ENCODE results near the gene SPOPL. TPM values are rescaled to one million over a fixed set of nuclear protein-coding genes. Genes with fewer than 3 reads are reported as not detected.

Gene SPOPL
- total RNA-seq, 1 experiment from 2014 or later = 21.8 TPM

GRCh38 chr2:138564586-138565229 lies 63.1 kb downstream of the SPOPL start:
- ATAC-seq (no peak), DNase-seq (ENCODE audit: low read depth, low spot score) (no peak)
- ChIA-PET CTCF (no interaction called here), POLR2A (no interaction called here)
- H3K4me1 ChIP-seq (ENCODE audit: control insufficient read depth, insufficient read depth, low read length) = no peaks in the 10 kb centered on the region
- H3K4me3 ChIP-seq (ENCODE audit: low read depth in 2 of 2, low read length in 2 of 2) = no peak overlapping the region
- no TSS peak for BruUV-seq (replicated peaks)
- no peaks in the 10 kb centered on the region for H3K9me3 ChIP-seq (ENCODE audit: control insufficient read depth, insufficient read depth, low read depth, low read length)
- in situ Hi-C loops (cut with HindIII; ENCODE audit: low pct_unique_long_range_greater_than_20kb, low sequenced_read_pairs) (no loop called here), intact Hi-C loops (cut with micrococcal nuclease; ENCODE audit: unreplicated experiment) (no loop called here)
- H3K27me3 ChIP-seq (ENCODE audit: control insufficient read depth, insufficient read depth, low read length) = no peaks in the 10 kb centered on the region
- no peak overlapping the region for H3K27ac ChIP-seq (ENCODE audit: low read length)
- peaks cover 2% of the 10 kb centered on the region; the same call in 1 of the 2 replicates for H3K36me3 ChIP-seq (ENCODE audit: control insufficient read depth, insufficient read depth, low read length)
- no peak for TF ChIP-seq REST (IDR thresholded peaks at IDR 0.05; ENCODE audit: insufficient read depth in 1 of 2, low read depth in 2 of 2, low read length in 1 of 2)
- no peak for TF ChIP-seq POLR2AphosphoS5 (IDR thresholded peaks at IDR 0.05; ENCODE audit: low read depth, low read length)
- no peak for TF ChIP-seq CTCF (IDR thresholded peaks at IDR 0.05)
- no peak for TF ChIP-seq SIN3A (IDR thresholded peaks at IDR 0.05; ENCODE audit: borderline replicate concordance, insufficient read depth, low read depth, low read length)
- no peak for TF ChIP-seq TCF7L2 (IDR thresholded peaks at IDR 0.05; ENCODE audit: low read depth, low read length)

GRCh38 chr2:138565230-138565598 lies 63.6 kb downstream of the SPOPL start:
- intact Hi-C loops (cut with micrococcal nuclease; ENCODE audit: unreplicated experiment) = no loop called here

More at GRCh38 chr2:138565230-138565598, 63.6 kb downstream of the SPOPL start:
- Histone ChIP-seq H3K4me1 (ENCODE audit: control insufficient read depth, insufficient read depth, low read length) (no peaks in the 10 kb centered on the region), H3K9me3 (ENCODE audit: control insufficient read depth, insufficient read depth, low read depth, low read length) (no peaks in the 10 kb centered on the region), H3K4me3 (ENCODE audit: low read depth in 2 of 2, low read length in 2 of 2) (no peak overlapping the region), H3K27me3 (ENCODE audit: control insufficient read depth, insufficient read depth, low read length) (no peaks in the 10 kb centered on the region), H3K27ac (ENCODE audit: low read length) (no peak overlapping the region), H3K36me3 (ENCODE audit: control insufficient read depth, insufficient read depth, low read length) (peaks cover 2% of the 10 kb centered on the region; the same call in 1 of the 2 replicates)
- TF ChIP-seq POLR2AphosphoS5 (IDR thresholded peaks at IDR 0.05; ENCODE audit: low read depth, low read length) (no peak), REST (IDR thresholded peaks at IDR 0.05; ENCODE audit: insufficient read depth in 1 of 2, low read depth in 2 of 2, low read length in 1 of 2) (no peak), CTCF (IDR thresholded peaks at IDR 0.05) (no peak), TCF7L2 (IDR thresholded peaks at IDR 0.05; ENCODE audit: low read depth, low read length) (no peak), SIN3A (IDR thresholded peaks at IDR 0.05; ENCODE audit: borderline replicate concordance, insufficient read depth, low read depth, low read length) (no peak)
- in situ Hi-C loops (cut with HindIII; ENCODE audit: low pct_unique_long_range_greater_than_20kb, low sequenced_read_pairs) = no loop called here
- ChIA-PET POLR2A (no interaction called here), CTCF (no interaction called here)
- no peak for ATAC-seq
- BruUV-seq (replicated peaks) = no TSS peak
- DNase-seq (ENCODE audit: low read depth, low spot score) = no peak

Data from Panc1 (cell line).